G401 (cell line): ENCODE data around the gene ZNF608. TPM values are rescaled to one million over a fixed set of nuclear protein-coding genes. Genes with fewer than 3 reads are reported as not detected.

Experiments used
- DNase-seq: peaks from one replicate; pipeline ENCODE4 v3.0.0-alpha.2; 2015; ENCODE audit warnings: low spot score
- in situ Hi-C: cut with HindIII; loops from 2 replicates; pipeline ENCODE4 v1.10.0; 2016; ENCODE audit warnings: low sequenced_read_pairs, mixed read lengths
- total RNA-seq: library from RNA; depleted of rRNA; stranded (reverse); fragments of >200 nt; shearing (Covaris generic); gene quantifications from 2 replicates; pipeline ENCODE4 v1.2.3, GENCODE V29; 2014; rRNA removed

The ZNF608 gene, protein sequence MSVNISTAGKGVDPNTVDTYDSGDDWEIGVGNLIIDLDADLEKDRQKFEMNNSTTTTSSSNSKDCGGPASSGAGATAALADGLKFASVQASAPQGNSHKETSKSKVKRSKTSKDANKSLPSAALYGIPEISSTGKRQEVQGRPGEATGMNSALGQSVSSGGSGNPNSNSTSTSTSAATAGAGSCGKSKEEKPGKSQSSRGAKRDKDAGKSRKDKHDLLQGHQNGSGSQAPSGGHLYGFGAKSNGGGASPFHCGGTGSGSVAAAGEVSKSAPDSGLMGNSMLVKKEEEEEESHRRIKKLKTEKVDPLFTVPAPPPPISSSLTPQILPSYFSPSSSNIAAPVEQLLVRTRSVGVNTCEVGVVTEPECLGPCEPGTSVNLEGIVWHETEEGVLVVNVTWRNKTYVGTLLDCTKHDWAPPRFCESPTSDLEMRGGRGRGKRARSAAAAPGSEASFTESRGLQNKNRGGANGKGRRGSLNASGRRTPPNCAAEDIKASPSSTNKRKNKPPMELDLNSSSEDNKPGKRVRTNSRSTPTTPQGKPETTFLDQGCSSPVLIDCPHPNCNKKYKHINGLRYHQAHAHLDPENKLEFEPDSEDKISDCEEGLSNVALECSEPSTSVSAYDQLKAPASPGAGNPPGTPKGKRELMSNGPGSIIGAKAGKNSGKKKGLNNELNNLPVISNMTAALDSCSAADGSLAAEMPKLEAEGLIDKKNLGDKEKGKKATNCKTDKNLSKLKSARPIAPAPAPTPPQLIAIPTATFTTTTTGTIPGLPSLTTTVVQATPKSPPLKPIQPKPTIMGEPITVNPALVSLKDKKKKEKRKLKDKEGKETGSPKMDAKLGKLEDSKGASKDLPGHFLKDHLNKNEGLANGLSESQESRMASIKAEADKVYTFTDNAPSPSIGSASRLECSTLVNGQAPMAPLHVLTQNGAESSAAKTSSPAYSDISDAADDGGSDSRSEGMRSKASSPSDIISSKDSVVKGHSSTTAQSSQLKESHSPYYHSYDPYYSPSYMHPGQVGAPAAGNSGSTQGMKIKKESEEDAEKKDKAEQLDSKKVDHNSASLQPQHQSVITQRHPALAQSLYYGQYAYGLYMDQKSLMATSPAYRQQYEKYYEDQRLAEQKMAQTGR (N-terminal part only)
- total RNA-seq: 25.7 and 34.8 TPM in 2 replicates

DNA sequence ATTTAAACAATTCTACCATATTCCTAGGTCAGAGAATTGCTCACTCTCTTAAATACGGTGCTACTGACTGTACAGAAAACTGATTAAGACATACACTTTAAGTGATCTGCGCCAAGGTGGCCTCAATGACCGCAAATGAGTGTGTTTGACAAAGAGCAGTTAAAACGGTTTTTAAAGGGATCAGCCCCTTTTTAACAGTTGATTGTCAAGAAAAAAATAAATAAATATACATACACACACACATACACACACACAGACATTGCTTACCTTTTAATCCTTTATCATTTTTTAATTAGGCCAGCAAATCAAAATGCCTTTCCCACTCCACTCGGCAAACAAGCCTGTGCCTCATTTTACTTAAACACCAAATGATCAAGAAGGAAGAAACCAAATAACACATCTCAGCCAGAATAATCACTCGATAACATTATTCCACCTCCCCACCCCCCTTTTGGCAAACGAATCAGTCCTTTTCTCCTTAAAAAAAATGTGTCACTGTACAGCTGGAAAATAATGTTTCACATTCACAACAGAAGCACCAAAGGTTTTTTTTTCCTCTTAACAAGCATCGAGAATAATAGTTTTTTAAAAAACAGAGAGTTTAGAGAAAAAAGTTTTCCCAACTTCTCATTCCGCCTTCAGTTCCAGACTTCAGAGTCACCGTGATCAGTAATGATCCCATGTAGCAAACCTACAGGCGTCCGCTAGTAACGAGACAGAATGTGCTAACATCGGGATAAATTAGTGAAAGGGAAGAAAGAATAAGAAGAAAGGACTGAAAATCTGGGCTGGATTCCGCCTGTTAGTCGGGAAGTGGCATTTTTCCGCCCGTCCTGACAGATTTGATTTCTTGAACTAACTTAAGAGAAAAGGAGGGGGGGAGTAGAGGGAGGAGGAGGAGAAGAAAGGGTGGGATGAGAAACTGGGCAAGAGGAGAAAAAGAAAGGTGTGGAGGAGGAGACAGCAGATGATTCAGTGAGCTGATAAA is at the start of gene ZNF608:
Gene ZNF608 (minus strand): TSS at position 712 of the 988 bp plus-strand sequence. CDS start 1,650 bp downstream, outside the sequence.
- DNase-seq: peak; percentile 81
- in situ Hi-C loops: no loop called here

DNA sequence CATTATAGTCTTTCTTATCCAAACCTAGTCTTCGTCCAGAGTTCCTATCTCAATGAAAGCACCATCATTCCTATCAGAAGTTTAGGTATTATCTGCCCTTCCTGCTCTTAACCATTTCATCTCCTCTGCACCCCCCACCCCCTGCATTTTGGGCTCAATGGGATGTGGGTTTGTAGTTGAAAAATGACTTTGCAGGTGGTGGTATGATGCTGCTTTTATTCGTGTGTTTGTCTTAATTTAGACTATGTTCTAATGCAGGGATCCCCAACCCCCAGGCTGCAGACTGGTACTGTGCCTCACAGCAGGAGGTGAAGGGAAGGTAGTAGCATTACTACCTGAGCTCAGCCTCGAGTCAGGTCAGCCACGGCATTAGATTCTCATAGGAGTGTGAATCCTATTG is 49.4 kb upstream of the ZNF608 start:
- no peak for DNase-seq
- in situ Hi-C loops: no loop called here

DNA sequence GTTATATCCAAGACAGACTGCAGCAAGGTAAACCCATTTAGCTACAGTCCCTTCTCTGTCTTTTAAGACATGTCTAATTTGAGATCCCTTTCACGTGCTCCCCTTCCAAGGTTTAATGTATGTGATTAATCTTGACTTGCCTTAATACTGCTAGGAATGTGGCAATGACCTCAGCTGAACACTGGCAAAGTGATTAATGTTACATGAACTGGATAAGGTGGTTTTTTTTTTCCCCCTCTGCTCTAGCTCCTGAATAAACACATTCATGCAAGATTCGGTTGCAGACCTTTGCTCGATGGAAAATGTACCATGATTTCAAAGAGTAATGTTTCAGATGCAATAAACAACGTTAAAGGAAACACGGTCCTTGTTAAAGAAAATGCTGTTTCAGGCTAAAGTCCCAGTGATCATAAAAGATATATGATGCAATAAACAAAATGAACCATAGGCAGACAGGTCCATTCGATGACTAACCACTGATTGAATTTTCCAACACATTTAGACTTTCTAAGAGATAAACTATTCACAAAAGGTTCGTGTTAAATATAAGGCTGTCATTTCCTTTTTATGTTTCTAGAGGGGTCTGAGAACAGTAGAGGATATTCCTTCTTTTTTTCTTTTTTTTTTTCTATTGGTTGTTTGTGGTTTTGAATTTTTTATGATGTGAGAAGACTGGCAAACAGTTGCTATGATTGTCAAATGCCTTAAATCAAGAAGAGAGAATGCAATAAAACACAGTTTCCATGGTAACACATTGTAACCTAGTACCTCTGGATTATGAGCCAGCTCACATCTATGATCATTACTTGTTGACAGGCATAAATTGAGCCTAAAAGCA is 44.7 kb upstream of the ZNF608 start:
- in situ Hi-C loops: no loop called here

DNA sequence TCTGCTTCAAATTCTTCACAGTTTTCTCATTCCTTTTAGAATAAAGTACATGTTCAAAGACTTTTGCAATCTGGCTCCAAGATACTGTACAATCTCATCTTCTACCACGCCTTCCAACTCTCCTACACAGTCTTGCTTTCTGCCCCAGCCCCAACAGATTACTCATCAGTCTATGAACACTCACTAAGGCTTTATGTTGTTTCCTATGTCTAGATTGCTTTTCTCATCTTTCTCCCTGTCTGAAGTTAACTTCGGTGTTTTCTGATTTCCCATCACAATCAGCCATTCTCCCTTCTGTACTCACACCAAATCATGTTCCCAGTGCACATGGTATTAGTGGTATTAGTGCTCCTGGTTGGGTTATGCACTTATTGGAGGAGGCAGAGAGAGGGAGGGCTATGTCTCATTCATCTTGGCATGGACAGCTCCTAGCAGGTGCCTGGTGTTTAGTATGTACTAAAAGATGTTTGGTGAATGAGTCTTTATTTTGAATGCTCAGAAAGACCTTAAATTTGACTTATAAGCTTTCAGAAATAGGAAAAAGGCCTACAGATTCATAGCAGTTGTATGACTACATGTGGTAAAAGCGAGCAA is 44.0 kb upstream of the ZNF608 start:
- in situ Hi-C loops: no loop called here
- no peak for DNase-seq

More for the DNA sequence above, 44.7 kb upstream of the ZNF608 start:
- DNase-seq: no peak

DNA sequence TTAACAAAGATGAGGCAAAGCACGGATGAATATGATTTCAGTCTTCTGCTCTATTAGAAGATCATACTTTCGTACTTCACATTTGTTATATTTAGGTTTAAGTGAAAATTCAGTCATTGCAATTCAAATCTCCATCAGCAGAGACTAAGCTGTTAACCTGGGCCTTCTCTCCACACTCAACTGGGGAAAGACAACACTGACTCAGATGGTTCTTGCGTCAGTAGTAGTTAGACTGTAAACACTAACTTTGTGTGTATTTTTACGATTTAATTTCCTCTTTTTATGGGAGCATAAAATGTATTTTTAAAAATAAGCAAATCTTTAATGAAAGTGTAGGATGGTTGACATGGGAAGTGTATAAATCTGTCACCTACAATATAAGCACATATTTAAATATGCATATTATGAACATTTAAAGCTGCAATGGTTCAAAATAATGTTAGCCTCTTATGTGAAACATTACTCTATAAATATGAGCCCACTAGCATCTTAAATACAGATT is 42.7 kb upstream of the ZNF608 start:
- in situ Hi-C loops: no loop called here
- no peak for DNase-seq

DNA sequence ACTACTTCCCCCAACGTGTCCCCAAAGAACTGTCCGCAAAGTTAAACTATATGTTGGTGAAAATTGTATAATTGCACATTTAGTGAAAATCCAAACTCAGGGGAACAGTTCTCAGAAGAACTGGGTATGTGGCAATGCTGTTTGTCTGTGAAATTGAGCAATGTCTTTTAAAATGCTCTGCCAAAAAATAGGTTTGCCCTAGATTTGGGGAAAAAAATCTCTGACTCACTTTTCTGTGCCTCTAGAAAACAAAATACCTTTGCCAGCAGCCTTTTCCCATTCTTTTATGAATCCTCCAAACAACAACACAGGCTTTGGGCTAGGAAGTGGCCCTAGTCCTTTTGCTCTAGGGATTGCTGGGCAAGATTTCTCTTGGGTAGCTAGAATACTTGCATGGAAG is 37.4 kb upstream of the ZNF608 start:
- no peak for DNase-seq
- in situ Hi-C loops: no loop called here

DNA sequence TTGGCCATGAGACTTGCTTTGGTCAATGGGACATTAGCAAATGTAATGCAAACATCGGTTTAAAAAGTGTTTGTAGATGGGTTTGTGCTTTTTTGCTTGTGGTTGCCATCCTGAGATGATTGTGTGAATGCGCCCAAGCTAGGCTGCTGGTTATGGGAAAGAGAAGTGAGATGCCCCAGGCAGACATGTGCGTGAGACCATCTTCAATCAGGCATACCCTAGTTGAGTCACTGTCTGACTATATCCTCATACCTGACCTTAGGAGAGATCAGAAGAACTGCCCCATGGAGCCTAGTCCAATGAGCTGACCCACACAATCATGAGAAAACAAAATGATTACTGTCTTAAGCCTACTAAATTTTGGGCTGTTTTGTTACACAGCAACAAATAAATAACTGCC is 36.8 kb upstream of the ZNF608 start:
- in situ Hi-C loops: no loop called here
- no peak for DNase-seq

DNA sequence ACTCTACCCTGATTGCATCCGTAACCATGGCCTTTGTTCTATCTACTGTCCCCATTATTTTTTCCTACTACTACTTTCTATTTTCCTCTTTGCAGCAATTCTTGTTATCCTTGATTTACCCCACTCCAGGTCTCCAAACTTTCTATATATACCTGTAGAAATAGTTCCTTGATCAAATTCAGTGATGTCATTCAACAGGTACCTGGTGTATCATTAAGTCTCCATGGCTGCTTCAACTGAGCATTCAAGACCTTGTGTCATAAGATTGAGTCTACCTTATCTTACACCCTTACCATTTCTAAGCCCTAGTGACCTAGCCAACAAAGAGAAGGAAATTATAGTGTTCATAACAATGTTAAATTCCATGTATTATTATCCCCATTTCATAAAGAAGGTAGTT is 35.8 kb upstream of the ZNF608 start:
- in situ Hi-C loops: no loop called here
- no peak for DNase-seq

DNA sequence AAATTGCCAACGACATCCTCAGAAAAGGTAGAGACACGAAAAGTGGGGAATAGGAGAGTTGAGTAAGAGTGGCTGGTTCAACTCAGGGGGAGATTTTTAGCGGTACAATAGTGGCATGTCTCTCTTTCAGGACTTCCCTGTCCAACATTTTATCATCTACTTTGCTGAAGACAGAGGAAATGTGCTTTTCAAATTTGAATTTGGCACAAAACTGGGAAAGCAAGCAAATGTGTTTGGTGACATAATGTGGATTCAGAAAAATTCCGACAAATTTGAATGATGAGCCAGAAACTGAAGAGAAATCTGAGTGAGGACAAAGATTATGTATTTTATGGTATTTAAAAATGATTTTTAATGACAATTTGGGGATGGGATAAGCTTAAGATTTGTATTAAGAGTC is 33.6 kb upstream of the ZNF608 start:
- no peak for DNase-seq

DNA sequence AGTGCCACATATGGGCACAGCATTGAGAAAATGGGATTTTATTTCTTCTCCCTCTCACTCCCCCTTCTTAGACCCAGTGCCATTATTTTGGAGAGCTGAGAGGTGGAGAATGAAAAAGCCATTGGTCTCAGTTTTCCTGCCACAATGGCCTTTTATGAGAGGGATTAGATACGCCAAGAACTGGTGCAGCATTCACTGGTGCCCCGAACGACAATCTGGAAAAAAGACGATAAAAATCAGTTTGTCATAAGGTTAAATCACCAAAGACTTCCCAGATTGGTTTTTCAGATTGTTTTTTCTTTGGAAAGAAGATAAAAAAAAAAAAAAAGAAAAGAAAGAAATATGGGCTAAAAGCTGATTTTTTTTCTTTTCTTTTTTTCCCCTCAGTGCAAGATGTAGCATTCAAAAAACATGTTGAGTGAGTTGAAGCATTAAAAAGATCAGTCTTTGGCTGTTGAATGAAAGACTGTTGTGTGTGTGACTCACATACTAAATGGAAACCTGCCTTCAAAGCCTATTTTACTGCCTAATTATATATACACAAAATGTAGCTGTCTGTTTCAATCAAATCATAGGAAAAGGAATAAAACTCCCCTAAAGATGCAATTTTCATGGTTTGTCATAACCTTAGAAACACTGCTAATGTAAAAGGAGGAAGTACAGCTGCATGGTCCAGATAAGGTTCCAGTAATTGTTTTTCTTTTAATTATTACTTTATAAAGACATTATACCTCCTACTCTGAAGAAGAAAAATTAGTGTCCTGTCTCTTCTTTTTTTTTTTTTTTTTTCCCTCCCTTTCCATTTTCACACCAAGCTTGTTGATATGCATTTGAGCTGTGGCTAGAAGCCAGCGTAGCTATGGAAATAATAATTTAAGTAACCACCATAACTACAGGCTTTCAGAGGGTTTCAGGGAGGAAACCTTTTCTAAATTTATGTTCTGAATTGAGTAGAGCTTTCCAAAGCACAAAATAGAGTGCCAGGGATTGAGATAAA is 27.2 kb upstream of the ZNF608 start:
- in situ Hi-C loops: no loop called here
- DNase-seq: peak; percentile 8

More for the DNA sequence above, 33.6 kb upstream of the ZNF608 start:
- in situ Hi-C loops: no loop called here

DNA sequence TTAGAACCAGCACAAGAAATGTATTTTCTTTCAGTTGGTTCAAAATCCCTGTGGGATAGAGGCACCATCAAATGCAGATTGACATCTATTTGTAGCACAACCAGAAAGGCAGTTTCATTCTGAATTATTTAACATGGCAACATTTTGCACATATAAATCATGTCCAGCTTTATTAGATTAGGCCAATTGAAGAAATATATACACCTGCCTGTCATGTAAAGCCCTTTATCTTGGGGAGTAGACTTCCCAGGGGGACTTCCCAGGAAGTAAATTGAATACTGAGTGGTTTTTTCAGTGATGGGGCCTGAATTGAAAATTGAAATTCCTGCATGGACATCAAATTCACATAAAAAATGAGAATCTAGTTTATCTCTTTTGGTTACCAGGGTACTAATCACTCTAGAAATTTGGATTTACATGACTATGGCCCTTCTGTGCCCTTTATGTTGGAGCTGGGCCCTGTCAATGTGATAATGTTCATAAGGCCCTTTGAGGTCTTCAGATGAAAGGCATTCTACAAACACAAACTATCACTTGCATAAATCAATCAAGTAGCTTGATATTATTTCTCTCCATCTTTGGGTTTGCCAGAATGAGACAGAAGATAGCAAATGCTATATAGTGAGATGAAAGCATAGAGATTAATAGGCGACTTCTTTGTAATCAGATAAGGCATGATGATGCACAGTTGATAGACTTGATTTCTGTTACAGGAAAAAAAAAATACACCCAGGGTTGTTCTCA is 26.2 kb upstream of the ZNF608 start:
- DNase-seq: no peak
- in situ Hi-C loops: no loop called here

DNA sequence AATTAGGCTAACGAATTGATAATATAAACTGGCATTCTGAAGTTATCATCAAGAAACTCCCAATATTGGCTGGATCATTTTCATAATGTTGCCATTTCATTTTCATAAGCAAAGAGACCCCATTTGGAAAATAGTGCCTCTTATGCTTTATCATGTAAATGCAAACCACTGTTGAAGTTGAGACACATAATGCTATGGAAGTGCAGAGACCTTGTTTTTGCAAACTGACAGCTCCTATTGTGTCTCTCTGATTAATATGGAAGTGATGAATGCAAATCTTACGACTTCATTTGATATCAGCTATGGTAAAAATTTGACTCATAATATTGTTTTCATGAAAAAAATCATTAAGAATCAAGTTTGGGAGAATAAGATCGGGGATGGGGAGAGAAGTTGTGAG is 25.3 kb upstream of the ZNF608 start:
- in situ Hi-C loops: no loop called here
- DNase-seq: no peak

DNA sequence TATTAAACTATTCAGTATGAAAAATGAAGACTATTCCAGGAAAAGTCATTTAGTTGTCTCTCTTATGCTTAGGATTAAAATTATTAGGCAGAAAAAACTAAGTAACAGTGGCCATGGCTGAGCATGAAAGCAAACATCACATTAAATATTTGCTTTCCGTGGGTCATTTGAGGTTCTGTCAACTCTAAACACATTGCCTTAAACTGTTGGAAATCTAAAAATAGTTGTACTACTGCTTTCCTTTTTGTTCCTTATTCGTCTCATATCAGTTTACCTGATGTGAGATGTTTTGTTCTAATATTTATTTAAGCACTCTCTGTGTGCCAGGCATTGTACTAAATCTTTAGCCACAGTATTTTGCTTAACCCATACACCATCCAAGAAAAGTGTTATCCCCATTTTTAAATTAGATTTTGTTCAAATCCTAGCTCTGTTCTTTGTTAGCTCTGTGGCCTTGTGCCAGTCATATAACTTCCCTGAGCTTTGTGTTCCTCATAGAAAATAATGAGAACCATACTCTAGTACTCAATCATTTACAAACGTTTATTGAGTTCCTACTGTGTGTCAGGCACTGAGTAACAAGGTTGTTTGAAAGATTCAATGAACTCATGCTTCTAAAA is 18.7 kb upstream of the ZNF608 start:
- in situ Hi-C loops: no loop called here

DNA sequence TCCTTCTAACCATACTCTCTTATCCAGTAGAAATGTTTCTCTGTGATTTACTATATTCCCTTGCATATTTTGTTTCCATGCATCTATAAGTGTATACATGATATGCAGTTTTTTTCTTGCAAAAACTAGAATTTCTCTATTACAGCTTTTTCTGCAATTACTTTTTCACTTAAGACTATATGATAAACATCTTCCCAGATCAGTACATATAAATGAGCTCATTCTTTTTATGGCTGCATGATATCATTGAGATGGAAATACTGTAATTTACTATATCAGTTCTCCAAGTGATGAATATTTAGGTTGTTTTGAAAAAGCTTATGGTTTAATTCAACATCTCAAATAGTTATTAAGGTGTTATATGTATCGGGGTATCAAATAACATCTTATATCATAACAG is 18.1 kb upstream of the ZNF608 start:
- in situ Hi-C loops: no loop called here
- DNase-seq: no peak

More for the DNA sequence above, 18.7 kb upstream of the ZNF608 start:
- no peak for DNase-seq

DNA sequence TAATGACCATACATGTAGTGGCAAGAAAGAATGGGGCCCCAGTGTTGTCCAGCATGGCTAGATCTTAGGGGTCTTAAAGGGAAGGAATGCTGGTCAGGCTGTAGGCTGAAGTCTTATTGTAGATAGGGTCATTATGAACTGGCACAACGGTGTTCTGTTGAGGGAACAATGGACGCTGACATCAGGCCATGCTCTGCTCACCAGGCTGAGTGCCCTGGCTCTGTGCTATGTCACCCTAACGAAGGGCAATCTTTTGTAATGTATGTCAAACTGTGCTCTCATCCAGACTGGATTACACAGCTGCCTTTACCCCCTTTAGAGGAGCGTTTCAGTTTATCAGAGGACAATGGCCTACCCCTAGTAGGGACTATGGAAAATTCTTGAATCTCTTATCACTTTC is 14.6 kb upstream of the ZNF608 start:
- in situ Hi-C loops: no loop called here
- DNase-seq: no peak
